ENCODE measurements around the gene LIN28A. TPM values are rescaled to one million over a fixed set of nuclear protein-coding genes. Genes with fewer than 3 reads are reported as not detected.

The LIN28A gene
- total RNA-seq, 1 donor from 2014 or later: 80.2 TPM

DNA sequence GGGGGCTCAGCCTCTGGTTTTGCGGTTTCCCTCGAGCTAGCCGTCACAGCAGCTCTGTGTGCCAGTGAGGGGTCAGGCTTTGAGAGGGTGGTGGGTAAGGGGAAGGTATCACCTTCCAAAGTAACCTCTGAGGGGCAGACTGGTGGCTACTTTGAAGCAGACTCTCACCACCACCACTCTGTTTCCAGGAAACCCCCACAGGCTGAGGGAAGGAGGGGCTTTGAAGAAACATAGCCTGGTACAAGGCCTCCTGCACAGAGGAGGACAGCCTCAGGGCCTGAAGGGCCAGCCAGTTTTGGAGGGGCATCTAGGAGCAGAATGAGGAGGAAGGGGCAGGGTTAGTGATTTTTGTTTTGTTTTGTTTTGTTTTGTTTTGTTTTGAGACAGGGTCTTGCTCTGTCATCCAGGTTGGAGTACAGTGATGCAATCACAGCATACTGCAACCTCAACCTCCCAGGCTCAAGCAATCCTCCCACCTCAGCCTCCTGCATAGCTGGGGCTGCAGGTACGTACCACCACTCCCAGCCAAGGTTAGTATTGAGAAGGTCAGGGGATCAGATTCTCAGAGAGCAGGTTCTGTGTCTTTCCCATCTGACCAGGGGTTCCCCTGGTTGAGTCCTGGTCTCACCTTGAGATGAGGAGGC is 20.9 kb upstream of the LIN28A start:
- H3K27ac Mint-ChIP-seq: no peak overlapping the region

DNA sequence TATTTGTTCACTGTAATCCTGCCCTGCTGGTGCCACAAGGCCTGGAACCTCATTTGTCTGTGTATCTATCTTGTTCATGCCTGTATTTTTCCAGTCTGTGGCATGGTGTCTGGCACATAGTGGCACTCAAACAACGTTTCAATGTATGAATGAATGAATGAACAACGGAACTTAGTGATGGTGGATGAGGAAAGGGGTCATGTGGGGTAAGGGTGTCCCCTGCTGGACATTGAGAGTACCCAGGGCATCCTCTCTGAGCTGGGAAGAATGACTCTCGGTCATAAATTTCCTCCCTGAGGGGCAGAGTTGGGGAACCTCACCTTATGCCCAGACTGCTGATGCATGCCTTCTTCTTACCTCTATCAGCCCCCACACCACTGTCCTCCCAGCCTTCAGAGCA is 19.2 kb upstream of the LIN28A start:
- peaks cover 4% of the 10 kb centered on the region for H3K4me1 Mint-ChIP-seq (ENCODE audit: low read depth)
- H3K27ac Mint-ChIP-seq: no peak overlapping the region
- H3K4me3 Mint-ChIP-seq (ENCODE audit: low read depth): no peak overlapping the region
- no peaks in the 10 kb centered on the region for H3K27me3 Mint-ChIP-seq
- TF ChIP-seq CTCF (IDR thresholded peaks at IDR 0.05; ENCODE audit: unreplicated experiment): peak; percentile 57
- no peaks in the 10 kb centered on the region for H3K36me3 Mint-ChIP-seq (ENCODE audit: insufficient read depth)
- no peak for DNase-seq (ENCODE audit: low spot score, unreplicated experiment)
- no peaks in the 10 kb centered on the region for H3K9me3 Mint-ChIP-seq (ENCODE audit: low read depth)

More for the DNA sequence above, 20.9 kb upstream of the LIN28A start:
- no peaks in the 10 kb centered on the region for H3K36me3 Mint-ChIP-seq (ENCODE audit: insufficient read depth)
- peaks cover 4% of the 10 kb centered on the region for H3K4me1 Mint-ChIP-seq (ENCODE audit: low read depth)
- no peak for TF ChIP-seq CTCF (IDR thresholded peaks at IDR 0.05; ENCODE audit: unreplicated experiment)
- no peaks in the 10 kb centered on the region for H3K27me3 Mint-ChIP-seq
- DNase-seq (ENCODE audit: low spot score, unreplicated experiment): no peak
- H3K9me3 Mint-ChIP-seq (ENCODE audit: low read depth): no peaks in the 10 kb centered on the region
- no peak overlapping the region for H3K4me3 Mint-ChIP-seq (ENCODE audit: low read depth)

- no peak overlapping the region for H3K4me3 Mint-ChIP-seq (ENCODE audit: low read depth)
- DNase-seq (ENCODE audit: low spot score, unreplicated experiment): no peak
- peaks cover 4% of the 10 kb centered on the region for H3K4me1 Mint-ChIP-seq (ENCODE audit: low read depth)
- H3K27me3 Mint-ChIP-seq: no peaks in the 10 kb centered on the region
- no peaks in the 10 kb centered on the region for H3K9me3 Mint-ChIP-seq (ENCODE audit: low read depth)
- no peaks in the 10 kb centered on the region for H3K36me3 Mint-ChIP-seq (ENCODE audit: insufficient read depth)
- no peak overlapping the region for H3K27ac Mint-ChIP-seq
- no peak for TF ChIP-seq CTCF (IDR thresholded peaks at IDR 0.05; ENCODE audit: unreplicated experiment)
These were observed 14.9 kb upstream of the LIN28A start for GRCh38 chr1:26395754-26396153.

GRCh38 chr1:26399034-26399433 is 11.6 kb upstream of the LIN28A start:
- Mint-ChIP-seq H3K36me3 (ENCODE audit: insufficient read depth) (no peaks in the 10 kb centered on the region), H3K27me3 (no peaks in the 10 kb centered on the region), H3K27ac (no peak overlapping the region), H3K4me3 (ENCODE audit: low read depth) (no peak overlapping the region), H3K4me1 (ENCODE audit: low read depth) (no peaks in the 10 kb centered on the region), H3K9me3 (ENCODE audit: low read depth) (no peaks in the 10 kb centered on the region)
- no peak for TF ChIP-seq CTCF (IDR thresholded peaks at IDR 0.05; ENCODE audit: unreplicated experiment)
- no peak for DNase-seq (ENCODE audit: low spot score, unreplicated experiment)

DNA sequence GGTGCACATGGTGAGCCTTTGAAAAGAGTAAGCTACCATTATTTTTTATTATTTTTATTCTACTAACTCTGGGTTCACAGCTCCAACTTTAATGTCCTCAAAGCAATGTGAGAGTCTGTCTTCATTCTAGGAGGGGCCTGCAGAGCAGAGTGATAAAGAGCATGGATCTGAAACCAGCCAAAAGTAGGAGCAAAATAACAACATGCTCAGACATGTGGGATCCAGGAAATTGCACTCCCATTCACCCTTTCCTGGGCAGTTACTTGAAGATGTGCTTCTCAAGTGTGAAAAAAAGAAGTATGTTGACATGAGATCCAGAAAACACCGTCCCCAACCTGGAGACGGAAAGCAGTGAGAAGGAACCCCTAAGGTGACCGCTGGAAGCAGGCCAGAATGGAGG is 8.7 kb upstream of the LIN28A start:
- no peaks in the 10 kb centered on the region for H3K27me3 Mint-ChIP-seq
- H3K27ac Mint-ChIP-seq: no peak overlapping the region

More for the DNA sequence above, 8.7 kb upstream of the LIN28A start:
- H3K4me3 Mint-ChIP-seq (ENCODE audit: low read depth): no peak overlapping the region
- H3K9me3 Mint-ChIP-seq (ENCODE audit: low read depth): no peaks in the 10 kb centered on the region
- DNase-seq (ENCODE audit: low spot score, unreplicated experiment): no peak
- no peaks in the 10 kb centered on the region for H3K4me1 Mint-ChIP-seq (ENCODE audit: low read depth)
- no peaks in the 10 kb centered on the region for H3K36me3 Mint-ChIP-seq (ENCODE audit: insufficient read depth)
- TF ChIP-seq CTCF (IDR thresholded peaks at IDR 0.05; ENCODE audit: unreplicated experiment): no peak
